Choroid plexus epithelial cell (primary cell): ENCODE results near the gene HAPSTR1.

Experiments
- DNase-seq: peaks from one replicate; pipeline ENCODE4 v3.0.0-alpha.2; 2010; ENCODE audit warnings: low read depth
- H3K4me3 ChIP-seq: 2 replicates; pipeline ENCODE4 v1.5.1; 2011; ENCODE audit warnings: low read depth, mild to moderate bottlenecking, control low read depth, low read length, moderate library complexity
- CTCF ChIP-seq: conservative IDR thresholded peaks from 2 replicates; pipeline ENCODE4 v1.5.1; 2011; ENCODE audit warnings: low read depth, mild to moderate bottlenecking, control low read depth, inconsistent platforms, low read length, moderate library complexity

HAPSTR1 gene

GRCh38 chr16:9058211-9058610 lies 33.2 kb upstream of the HAPSTR1 start:
- H3K4me3 ChIP-seq: no peak overlapping the region
- TF ChIP-seq CTCF: no peak
- DNase-seq: no peak

- no peak for DNase-seq
- H3K4me3 ChIP-seq: no peak overlapping the region
- TF ChIP-seq CTCF: no peak
These were observed 31.2 kb upstream of the HAPSTR1 start for GRCh38 chr16:9060225-9060624.

GRCh38 chr16:9061358-9061813 lies 30.1 kb upstream of the HAPSTR1 start:
- H3K4me3 ChIP-seq: no peak overlapping the region
- DNase-seq: no peak
- no peak for TF ChIP-seq CTCF

GRCh38 chr16:9062301-9062700 lies 29.1 kb upstream of the HAPSTR1 start:
- DNase-seq: no peak
- no peak for TF ChIP-seq CTCF
- H3K4me3 ChIP-seq: no peak overlapping the region

- TF ChIP-seq CTCF: no peak
- no peak for DNase-seq
- no peak overlapping the region for H3K4me3 ChIP-seq
These were observed 26.4 kb upstream of the HAPSTR1 start for GRCh38 chr16:9065077-9065476.

GRCh38 chr16:9068886-9069285 lies 22.6 kb upstream of the HAPSTR1 start:
- no peak for DNase-seq
- no peak overlapping the region for H3K4me3 ChIP-seq
- TF ChIP-seq CTCF: no peak

GRCh38 chr16:9070254-9070653 lies 21.2 kb upstream of the HAPSTR1 start:
- DNase-seq: no peak
- TF ChIP-seq CTCF: no peak
- H3K4me3 ChIP-seq: no peak overlapping the region
